ENCODE measurements around the gene CDC16.

The CDC16 gene

GRCh38 chr13:114243971-114244370 lies 9.3 kb downstream of the CDC16 start:
- no peak overlapping the region for H4K91ac ChIP-seq (ENCODE audit: low read depth, low read length)
- no peaks in the 10 kb centered on the region for H3K9me3 ChIP-seq (ENCODE audit: insufficient read depth, low read depth, low read length)
- no peak overlapping the region for H3K14ac ChIP-seq (ENCODE audit: low read length)
- no peak overlapping the region for H3K4ac ChIP-seq (ENCODE audit: low read depth, low read length)
- no peak overlapping the region for H2AK5ac ChIP-seq (ENCODE audit: low read length)
- H2BK120ac ChIP-seq (ENCODE audit: insufficient read depth, low read length, poor library complexity): no peak overlapping the region
- no peak overlapping the region for H2BK12ac ChIP-seq (ENCODE audit: low read length)
- H2BK5ac ChIP-seq (ENCODE audit: low read depth, low read length, poor library complexity): no peak overlapping the region
- H3K36me3 ChIP-seq (ENCODE audit: control insufficient read depth in 1 of 2, insufficient read depth in 2 of 2, low read length in 2 of 2): peaks cover 22 to 52% of the 10 kb centered on the region in 2 experiments
- H3K9ac ChIP-seq (ENCODE audit: low read length): no peak overlapping the region
- H4K12ac ChIP-seq (ENCODE audit: low read depth, low read length): no peak overlapping the region
- no peak overlapping the region for H3K18ac ChIP-seq (ENCODE audit: low read length)
- H3K4me1 ChIP-seq (ENCODE audit: control insufficient read depth in 1 of 2, insufficient read depth in 2 of 2, low read length in 2 of 2): no peaks in the 10 kb centered on the region
- no peaks in the 10 kb centered on the region for H3K79me1 ChIP-seq (ENCODE audit: low read length)
- no peak overlapping the region for H3K4me3 ChIP-seq (ENCODE audit: low read depth, low read length)
- H2AFZ ChIP-seq (ENCODE audit: insufficient read depth, low read length, poor library complexity): no peak overlapping the region
- H3K23ac ChIP-seq (ENCODE audit: low read length): no peak overlapping the region
- H3K27me3 ChIP-seq (ENCODE audit: insufficient read depth, low read length): no peaks in the 10 kb centered on the region
- no peaks in the 10 kb centered on the region for H3K79me2 ChIP-seq (ENCODE audit: control insufficient read depth, insufficient read depth, low read length, poor library complexity)
- H3K27ac ChIP-seq (ENCODE audit: low read depth, low read length): no peak overlapping the region
- DNase-seq: no peak
- H4K8ac ChIP-seq (ENCODE audit: low read depth, low read length): no peak overlapping the region
- no CpG with 5 or more reads among the region's 3 CpGs for WGBS (ENCODE audit: extremely low coverage, insufficient coverage, insufficient read length)
- H3K4me2 ChIP-seq (ENCODE audit: low read length): no peak overlapping the region

- Histone ChIP-seq H2BK5ac (ENCODE audit: low read depth, low read length, poor library complexity) (no peak overlapping the region), H3K9me3 (ENCODE audit: insufficient read depth, low read depth, low read length) (no peaks in the 10 kb centered on the region), H4K91ac (ENCODE audit: low read depth, low read length) (no peak overlapping the region), H3K23ac (ENCODE audit: low read length) (no peak overlapping the region), H2AFZ (ENCODE audit: insufficient read depth, low read length, poor library complexity) (no peak overlapping the region), H3K4me3 (ENCODE audit: low read depth, low read length) (no peak overlapping the region), H2AK5ac (ENCODE audit: low read length) (no peak overlapping the region), H3K9ac (ENCODE audit: low read length) (no peak overlapping the region), H3K18ac (ENCODE audit: low read length) (no peak overlapping the region), H3K4me1 (ENCODE audit: control insufficient read depth in 1 of 2, insufficient read depth in 2 of 2, low read length in 2 of 2) (no peaks in the 10 kb centered on the region), H3K79me2 (ENCODE audit: control insufficient read depth, insufficient read depth, low read length, poor library complexity) (no peaks in the 10 kb centered on the region), H3K4me2 (ENCODE audit: low read length) (no peak overlapping the region), H2BK120ac (ENCODE audit: insufficient read depth, low read length, poor library complexity) (no peak overlapping the region), H3K4ac (ENCODE audit: low read depth, low read length) (no peak overlapping the region), H3K27ac (ENCODE audit: low read depth, low read length) (no peak overlapping the region), H3K36me3 (ENCODE audit: control insufficient read depth in 1 of 2, insufficient read depth in 2 of 2, low read length in 2 of 2) (peaks cover 22 to 50% of the 10 kb centered on the region in 2 experiments), H4K12ac (ENCODE audit: low read depth, low read length) (no peak overlapping the region), H4K8ac (ENCODE audit: low read depth, low read length) (no peak overlapping the region), H2BK12ac (ENCODE audit: low read length) (no peak overlapping the region), H3K79me1 (ENCODE audit: low read length) (no peaks in the 10 kb centered on the region), H3K27me3 (ENCODE audit: insufficient read depth, low read length) (no peaks in the 10 kb centered on the region), H3K14ac (ENCODE audit: low read length) (no peak overlapping the region)
- no CpG with 5 or more reads among the region's 5 CpGs for WGBS (ENCODE audit: extremely low coverage, insufficient coverage, insufficient read length)
- no peak for DNase-seq
These were observed 9.9 kb downstream of the CDC16 start for GRCh38 chr13:114244637-114245036.

- no peak overlapping the region for H3K4ac ChIP-seq (ENCODE audit: low read depth, low read length)
- WGBS (ENCODE audit: extremely low coverage, insufficient coverage, insufficient read length): no CpG with 5 or more reads among the region's 3 CpGs
- H3K9me3 ChIP-seq (ENCODE audit: insufficient read depth, low read depth, low read length): no peaks in the 10 kb centered on the region
- no peak overlapping the region for H2BK120ac ChIP-seq (ENCODE audit: insufficient read depth, low read length, poor library complexity)
- peaks cover 23 to 48% of the 10 kb centered on the region in 2 experiments for H3K36me3 ChIP-seq (ENCODE audit: control insufficient read depth in 1 of 2, insufficient read depth in 2 of 2, low read length in 2 of 2)
- no peak overlapping the region for H4K12ac ChIP-seq (ENCODE audit: low read depth, low read length)
- no peaks in the 10 kb centered on the region for H3K79me1 ChIP-seq (ENCODE audit: low read length)
- no peak overlapping the region for H4K91ac ChIP-seq (ENCODE audit: low read depth, low read length)
- no peak overlapping the region for H2AK5ac ChIP-seq (ENCODE audit: low read length)
- DNase-seq: no peak
- no peaks in the 10 kb centered on the region for H3K4me1 ChIP-seq (ENCODE audit: control insufficient read depth in 1 of 2, insufficient read depth in 2 of 2, low read length in 2 of 2)
- H3K18ac ChIP-seq (ENCODE audit: low read length): no peak overlapping the region
- no peak overlapping the region for H2AFZ ChIP-seq (ENCODE audit: insufficient read depth, low read length, poor library complexity)
- H3K14ac ChIP-seq (ENCODE audit: low read length): no peak overlapping the region
- no peaks in the 10 kb centered on the region for H3K79me2 ChIP-seq (ENCODE audit: control insufficient read depth, insufficient read depth, low read length, poor library complexity)
- no peaks in the 10 kb centered on the region for H3K27me3 ChIP-seq (ENCODE audit: insufficient read depth, low read length)
- H2BK12ac ChIP-seq (ENCODE audit: low read length): no peak overlapping the region
- H2BK5ac ChIP-seq (ENCODE audit: low read depth, low read length, poor library complexity): no peak overlapping the region
- H3K23ac ChIP-seq (ENCODE audit: low read length): no peak overlapping the region
- H3K9ac ChIP-seq (ENCODE audit: low read length): no peak overlapping the region
- no peak overlapping the region for H3K4me2 ChIP-seq (ENCODE audit: low read length)
- no peak overlapping the region for H4K8ac ChIP-seq (ENCODE audit: low read depth, low read length)
- no peak overlapping the region for H3K4me3 ChIP-seq (ENCODE audit: low read depth, low read length)
- H3K27ac ChIP-seq (ENCODE audit: low read depth, low read length): no peak overlapping the region
These were observed 13.3 kb downstream of the CDC16 start for GRCh38 chr13:114248011-114248410.

- Histone ChIP-seq H3K27ac (ENCODE audit: low read depth, low read length) (no peak overlapping the region), H3K79me1 (ENCODE audit: low read length) (no peaks in the 10 kb centered on the region), H4K12ac (ENCODE audit: low read depth, low read length) (no peak overlapping the region), H3K4ac (ENCODE audit: low read depth, low read length) (no peak overlapping the region), H3K36me3 (ENCODE audit: control insufficient read depth in 1 of 2, insufficient read depth in 2 of 2, low read length in 2 of 2) (peaks cover 23 to 49% of the 10 kb centered on the region in 2 experiments), H3K4me3 (ENCODE audit: low read depth, low read length) (no peak overlapping the region), H3K79me2 (ENCODE audit: control insufficient read depth, insufficient read depth, low read length, poor library complexity) (no peaks in the 10 kb centered on the region), H3K18ac (ENCODE audit: low read length) (no peak overlapping the region), H2BK12ac (ENCODE audit: low read length) (no peak overlapping the region), H3K14ac (ENCODE audit: low read length) (no peak overlapping the region), H2AFZ (ENCODE audit: insufficient read depth, low read length, poor library complexity) (no peak overlapping the region), H3K4me1 (ENCODE audit: control insufficient read depth in 1 of 2, insufficient read depth in 2 of 2, low read length in 2 of 2) (no peaks in the 10 kb centered on the region), H2BK5ac (ENCODE audit: low read depth, low read length, poor library complexity) (no peak overlapping the region), H3K4me2 (ENCODE audit: low read length) (no peak overlapping the region), H4K8ac (ENCODE audit: low read depth, low read length) (no peak overlapping the region), H3K9ac (ENCODE audit: low read length) (no peak overlapping the region), H3K27me3 (ENCODE audit: insufficient read depth, low read length) (no peaks in the 10 kb centered on the region), H2BK120ac (ENCODE audit: insufficient read depth, low read length, poor library complexity) (no peak overlapping the region), H3K9me3 (ENCODE audit: insufficient read depth, low read depth, low read length) (no peaks in the 10 kb centered on the region), H3K23ac (ENCODE audit: low read length) (no peak overlapping the region), H2AK5ac (ENCODE audit: low read length) (no peak overlapping the region), H4K91ac (ENCODE audit: low read depth, low read length) (no peak overlapping the region)
- WGBS (ENCODE audit: extremely low coverage, insufficient coverage, insufficient read length): no CpG with 5 or more reads among the region's 7 CpGs
- DNase-seq: no peak
These were observed 14.4 kb downstream of the CDC16 start for GRCh38 chr13:114249077-114249476.

All from trophoblast cell (in vitro differentiated cells and primary cell).